WTC11 (cell line): Measurements from ENCODE around the gene BCAP29. TPM values are rescaled to one million over a fixed set of nuclear protein-coding genes. Genes with fewer than 3 reads are reported as not detected.

Source experiments
- ATF1 ChIP-seq: sonication (generic); formaldehyde crosslinking; IDR thresholded peaks from 2 replicates; pipeline ENCODE4 v1.8.1; 2023; ENCODE audit warnings: mild to moderate bottlenecking, moderate library complexity, missing genetic modification reagents
- CBFB ChIP-seq: sonication (generic); formaldehyde crosslinking; IDR thresholded peaks from 2 replicates; pipeline ENCODE4 v1.8.1; 2022; ENCODE audit warnings: mild to moderate bottlenecking, low read depth, missing genetic modification reagents
- NFATC4 ChIP-seq: fragments of 250-450 bp; sonication (Bioruptor Pico); IDR thresholded peaks from 2 replicates; pipeline ENCODE4 v1.9.0; 2021; ENCODE audit warnings: mild to moderate bottlenecking
- NFE2L1 ChIP-seq: sonication (generic); formaldehyde crosslinking; IDR thresholded peaks from 2 replicates; pipeline ENCODE4 v1.8.1; 2023; ENCODE audit warnings: missing genetic modification reagents
- OVOL2 ChIP-seq: fragments of 250-450 bp; sonication (Bioruptor Pico); IDR thresholded peaks from 2 replicates; pipeline ENCODE4 v1.9.0; 2021; ENCODE audit warnings: mild to moderate bottlenecking, borderline replicate concordance
- RORB ChIP-seq: fragments of 250-450 bp; sonication (Bioruptor Pico); IDR thresholded peaks from 2 replicates; pipeline ENCODE4 v1.9.0; 2021; ENCODE audit warnings: mild to moderate bottlenecking
- ZBTB21 ChIP-seq: sonication (generic); formaldehyde crosslinking; IDR thresholded peaks from 2 replicates; pipeline ENCODE4 v1.8.1; 2023; ENCODE audit warnings: mild to moderate bottlenecking, missing genetic modification reagents, borderline replicate concordance
- ZNF138 ChIP-seq: sonication (generic); formaldehyde crosslinking; conservative IDR thresholded peaks from 2 replicates; pipeline ENCODE4 v1.8.1; 2022; ENCODE audit warnings: mild to moderate bottlenecking, moderate library complexity, missing genetic modification reagents
- ZNF232 ChIP-seq: sonication (generic); formaldehyde crosslinking; IDR thresholded peaks from 2 replicates; pipeline ENCODE4 v1.8.0; 2022; ENCODE audit warnings: mild to moderate bottlenecking, missing genetic modification reagents
- ZNF317 ChIP-seq: sonication (generic); formaldehyde crosslinking; IDR thresholded peaks from 2 replicates; pipeline ENCODE4 v1.8.1; 2023; ENCODE audit warnings: low read depth, mild to moderate bottlenecking, moderate library complexity, missing genetic modification reagents, borderline replicate concordance
- ZNF671 ChIP-seq: fragments of 250-450 bp; sonication (Bioruptor Pico); IDR thresholded peaks from 2 replicates; pipeline ENCODE4 v1.8.0; 2021; ENCODE audit warnings: mild to moderate bottlenecking
- total RNA-seq: library from RNA; stranded (reverse); gene quantifications from 3 replicates; pipeline ENCODE4 v1.2.3, GENCODE V29; 2021
- TF ChIP-seq, protein P1 (sequence below): sonication (generic); formaldehyde crosslinking; IDR thresholded peaks from 2 replicates; pipeline ENCODE4 v1.8.0; 2022; ENCODE audit warnings: missing genetic modification reagents
- TF ChIP-seq, protein P2 (sequence below): sonication (generic); formaldehyde crosslinking; IDR thresholded peaks from 2 replicates; pipeline ENCODE4 v1.8.1; 2023; ENCODE audit warnings: mild to moderate bottlenecking, missing genetic modification reagents
- TF ChIP-seq, protein P3 (sequence below): fragments of 200-600 bp; IDR thresholded peaks from 2 replicates; pipeline ENCODE4 v1.8.0; 2022; ENCODE audit warnings: antibody characterized with exemption
- TF ChIP-seq, protein P4 (sequence below): fragments of 250-450 bp; sonication (Bioruptor Pico); conservative IDR thresholded peaks from 2 replicates; pipeline ENCODE4 v1.9.0; 2021; ENCODE audit warnings: mild to moderate bottlenecking
- TF ChIP-seq, protein P5 (sequence below): sonication (generic); formaldehyde crosslinking; IDR thresholded peaks from 2 replicates; pipeline ENCODE4 v1.8.0; 2023; ENCODE audit warnings: mild to moderate bottlenecking, missing genetic modification reagents
- TF ChIP-seq, protein P6 (sequence below): sonication (generic); formaldehyde crosslinking; IDR thresholded peaks from 2 replicates; pipeline ENCODE4 v1.8.0; 2022; ENCODE audit warnings: mild to moderate bottlenecking, missing genetic modification reagents

The BCAP29 gene
- total RNA-seq, 1 experiment from 2014 or later = 14.5 TPM

DNA sequence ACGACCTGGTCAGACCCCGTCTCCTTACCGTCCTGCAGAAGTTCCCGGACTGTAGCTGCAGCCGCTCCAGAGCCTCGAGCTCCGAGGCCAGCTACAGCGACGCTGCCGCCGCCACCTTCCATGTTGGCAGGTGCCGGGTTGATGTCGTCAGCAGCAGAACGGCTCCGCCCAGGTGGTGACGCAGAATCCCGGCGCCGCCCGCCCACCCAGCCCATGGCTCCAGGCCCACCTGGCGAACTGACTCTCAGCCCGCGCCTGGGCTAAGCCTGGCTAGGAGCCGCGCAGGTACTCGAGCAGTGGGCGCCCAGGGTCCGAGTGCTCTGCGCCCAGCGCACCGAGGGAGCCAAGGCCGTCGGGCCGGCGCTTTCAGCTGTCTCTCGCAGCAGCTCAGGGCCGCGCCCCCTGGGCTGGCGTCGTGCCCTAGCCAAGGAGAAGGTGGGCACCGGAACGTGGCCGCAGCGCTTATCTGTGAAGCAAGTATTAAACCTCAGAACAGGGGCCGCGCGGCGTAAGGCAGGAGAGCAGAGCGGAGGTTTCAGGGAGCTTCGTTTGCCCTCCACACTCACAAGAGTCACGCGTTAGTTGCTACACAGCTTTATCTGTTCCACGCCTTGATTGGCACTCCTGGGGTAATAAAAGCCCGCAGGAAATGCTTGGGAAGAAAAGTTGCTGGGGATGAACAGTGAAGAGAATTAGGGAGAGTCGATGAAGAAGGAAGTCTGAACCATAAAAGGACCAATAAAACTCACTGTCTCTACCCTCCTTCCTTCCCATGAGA, 16.1 kb upstream of the BCAP29 start, which contains the start of the genes COG5 and DUS4L (continued):
- TF ChIP-seq, protein P1, sequence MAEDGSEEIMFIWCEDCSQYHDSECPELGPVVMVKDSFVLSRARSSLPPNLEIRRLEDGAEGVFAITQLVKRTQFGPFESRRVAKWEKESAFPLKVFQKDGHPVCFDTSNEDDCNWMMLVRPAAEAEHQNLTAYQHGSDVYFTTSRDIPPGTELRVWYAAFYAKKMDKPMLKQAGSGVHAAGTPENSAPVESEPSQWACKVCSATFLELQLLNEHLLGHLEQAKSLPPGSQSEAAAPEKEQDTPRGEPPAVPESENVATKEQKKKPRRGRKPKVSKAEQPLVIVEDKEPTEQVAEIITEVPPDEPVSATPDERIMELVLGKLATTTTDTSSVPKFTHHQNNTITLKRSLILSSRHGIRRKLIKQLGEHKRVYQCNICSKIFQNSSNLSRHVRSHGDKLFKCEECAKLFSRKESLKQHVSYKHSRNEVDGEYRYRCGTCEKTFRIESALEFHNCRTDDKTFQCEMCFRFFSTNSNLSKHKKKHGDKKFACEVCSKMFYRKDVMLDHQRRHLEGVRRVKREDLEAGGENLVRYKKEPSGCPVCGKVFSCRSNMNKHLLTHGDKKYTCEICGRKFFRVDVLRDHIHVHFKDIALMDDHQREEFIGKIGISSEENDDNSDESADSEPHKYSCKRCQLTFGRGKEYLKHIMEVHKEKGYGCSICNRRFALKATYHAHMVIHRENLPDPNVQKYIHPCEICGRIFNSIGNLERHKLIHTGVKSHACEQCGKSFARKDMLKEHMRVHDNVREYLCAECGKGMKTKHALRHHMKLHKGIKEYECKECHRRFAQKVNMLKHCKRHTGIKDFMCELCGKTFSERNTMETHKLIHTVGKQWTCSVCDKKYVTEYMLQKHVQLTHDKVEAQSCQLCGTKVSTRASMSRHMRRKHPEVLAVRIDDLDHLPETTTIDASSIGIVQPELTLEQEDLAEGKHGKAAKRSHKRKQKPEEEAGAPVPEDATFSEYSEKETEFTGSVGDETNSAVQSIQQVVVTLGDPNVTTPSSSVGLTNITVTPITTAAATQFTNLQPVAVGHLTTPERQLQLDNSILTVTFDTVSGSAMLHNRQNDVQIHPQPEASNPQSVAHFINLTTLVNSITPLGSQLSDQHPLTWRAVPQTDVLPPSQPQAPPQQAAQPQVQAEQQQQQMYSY (CRISPR knock-in tag) = no peak
- TF ChIP-seq ZBTB21 (CRISPR knock-in tag) (no peak), ZNF138 (no peak), NFATC4 (CRISPR knock-in tag) (no peak), ZNF317 (CRISPR knock-in tag) (no peak), RORB (CRISPR knock-in tag) (no peak), ATF1 (CRISPR knock-in tag) (no peak; the same call in 1 of the 2 replicates), OVOL2 (CRISPR knock-in tag) (no peak), ZNF232 (CRISPR knock-in tag) (peak; percentile 83), NFE2L1 (CRISPR knock-in tag) (0 out of 2 replicates have a peak, but pooled peaks have one; percentile 36), CBFB (CRISPR knock-in tag) (no peak), ZNF671 (CRISPR knock-in tag) (no peak)
- TF ChIP-seq, protein P2, sequence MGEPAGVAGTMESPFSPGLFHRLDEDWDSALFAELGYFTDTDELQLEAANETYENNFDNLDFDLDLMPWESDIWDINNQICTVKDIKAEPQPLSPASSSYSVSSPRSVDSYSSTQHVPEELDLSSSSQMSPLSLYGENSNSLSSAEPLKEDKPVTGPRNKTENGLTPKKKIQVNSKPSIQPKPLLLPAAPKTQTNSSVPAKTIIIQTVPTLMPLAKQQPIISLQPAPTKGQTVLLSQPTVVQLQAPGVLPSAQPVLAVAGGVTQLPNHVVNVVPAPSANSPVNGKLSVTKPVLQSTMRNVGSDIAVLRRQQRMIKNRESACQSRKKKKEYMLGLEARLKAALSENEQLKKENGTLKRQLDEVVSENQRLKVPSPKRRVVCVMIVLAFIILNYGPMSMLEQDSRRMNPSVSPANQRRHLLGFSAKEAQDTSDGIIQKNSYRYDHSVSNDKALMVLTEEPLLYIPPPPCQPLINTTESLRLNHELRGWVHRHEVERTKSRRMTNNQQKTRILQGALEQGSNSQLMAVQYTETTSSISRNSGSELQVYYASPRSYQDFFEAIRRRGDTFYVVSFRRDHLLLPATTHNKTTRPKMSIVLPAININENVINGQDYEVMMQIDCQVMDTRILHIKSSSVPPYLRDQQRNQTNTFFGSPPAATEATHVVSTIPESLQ (CRISPR knock-in tag) = no peak
- TF ChIP-seq, protein P3, sequence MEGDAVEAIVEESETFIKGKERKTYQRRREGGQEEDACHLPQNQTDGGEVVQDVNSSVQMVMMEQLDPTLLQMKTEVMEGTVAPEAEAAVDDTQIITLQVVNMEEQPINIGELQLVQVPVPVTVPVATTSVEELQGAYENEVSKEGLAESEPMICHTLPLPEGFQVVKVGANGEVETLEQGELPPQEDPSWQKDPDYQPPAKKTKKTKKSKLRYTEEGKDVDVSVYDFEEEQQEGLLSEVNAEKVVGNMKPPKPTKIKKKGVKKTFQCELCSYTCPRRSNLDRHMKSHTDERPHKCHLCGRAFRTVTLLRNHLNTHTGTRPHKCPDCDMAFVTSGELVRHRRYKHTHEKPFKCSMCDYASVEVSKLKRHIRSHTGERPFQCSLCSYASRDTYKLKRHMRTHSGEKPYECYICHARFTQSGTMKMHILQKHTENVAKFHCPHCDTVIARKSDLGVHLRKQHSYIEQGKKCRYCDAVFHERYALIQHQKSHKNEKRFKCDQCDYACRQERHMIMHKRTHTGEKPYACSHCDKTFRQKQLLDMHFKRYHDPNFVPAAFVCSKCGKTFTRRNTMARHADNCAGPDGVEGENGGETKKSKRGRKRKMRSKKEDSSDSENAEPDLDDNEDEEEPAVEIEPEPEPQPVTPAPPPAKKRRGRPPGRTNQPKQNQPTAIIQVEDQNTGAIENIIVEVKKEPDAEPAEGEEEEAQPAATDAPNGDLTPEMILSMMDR = no peak
- TF ChIP-seq, protein P4, sequence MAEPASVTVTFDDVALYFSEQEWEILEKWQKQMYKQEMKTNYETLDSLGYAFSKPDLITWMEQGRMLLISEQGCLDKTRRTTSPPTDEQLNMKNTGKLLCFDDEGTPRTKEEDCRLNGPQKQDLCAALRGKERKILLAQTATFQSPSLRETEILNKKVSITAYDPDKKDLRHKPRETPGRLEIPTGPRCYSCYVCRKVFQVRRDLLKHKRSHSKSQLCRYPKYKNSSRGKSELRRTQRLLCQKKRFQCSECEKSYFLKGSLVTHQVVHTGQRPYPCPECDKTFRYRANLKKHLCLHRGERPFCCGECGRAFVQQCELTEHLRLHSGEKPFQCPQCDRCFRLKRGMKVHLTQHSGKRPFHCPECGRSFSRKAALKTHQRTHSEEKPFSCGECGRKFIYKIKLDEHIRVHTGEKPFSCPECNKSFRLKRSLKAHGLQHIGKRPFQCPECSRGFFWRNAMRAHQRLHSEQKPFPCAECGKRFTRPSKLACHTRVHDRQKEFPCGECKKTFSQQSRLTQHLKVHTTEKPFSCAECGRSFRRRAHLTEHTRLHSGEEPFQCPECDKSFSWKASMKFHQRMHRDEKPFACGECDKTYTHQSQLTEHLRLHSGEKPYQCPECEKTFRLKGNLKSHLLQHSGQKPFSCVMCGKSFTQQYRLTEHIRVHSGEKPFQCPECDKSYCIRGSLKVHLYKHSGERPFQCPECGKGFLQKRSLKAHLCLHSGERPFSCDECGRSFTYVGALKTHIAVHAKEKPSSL = no peak
- TF ChIP-seq, protein P5, sequence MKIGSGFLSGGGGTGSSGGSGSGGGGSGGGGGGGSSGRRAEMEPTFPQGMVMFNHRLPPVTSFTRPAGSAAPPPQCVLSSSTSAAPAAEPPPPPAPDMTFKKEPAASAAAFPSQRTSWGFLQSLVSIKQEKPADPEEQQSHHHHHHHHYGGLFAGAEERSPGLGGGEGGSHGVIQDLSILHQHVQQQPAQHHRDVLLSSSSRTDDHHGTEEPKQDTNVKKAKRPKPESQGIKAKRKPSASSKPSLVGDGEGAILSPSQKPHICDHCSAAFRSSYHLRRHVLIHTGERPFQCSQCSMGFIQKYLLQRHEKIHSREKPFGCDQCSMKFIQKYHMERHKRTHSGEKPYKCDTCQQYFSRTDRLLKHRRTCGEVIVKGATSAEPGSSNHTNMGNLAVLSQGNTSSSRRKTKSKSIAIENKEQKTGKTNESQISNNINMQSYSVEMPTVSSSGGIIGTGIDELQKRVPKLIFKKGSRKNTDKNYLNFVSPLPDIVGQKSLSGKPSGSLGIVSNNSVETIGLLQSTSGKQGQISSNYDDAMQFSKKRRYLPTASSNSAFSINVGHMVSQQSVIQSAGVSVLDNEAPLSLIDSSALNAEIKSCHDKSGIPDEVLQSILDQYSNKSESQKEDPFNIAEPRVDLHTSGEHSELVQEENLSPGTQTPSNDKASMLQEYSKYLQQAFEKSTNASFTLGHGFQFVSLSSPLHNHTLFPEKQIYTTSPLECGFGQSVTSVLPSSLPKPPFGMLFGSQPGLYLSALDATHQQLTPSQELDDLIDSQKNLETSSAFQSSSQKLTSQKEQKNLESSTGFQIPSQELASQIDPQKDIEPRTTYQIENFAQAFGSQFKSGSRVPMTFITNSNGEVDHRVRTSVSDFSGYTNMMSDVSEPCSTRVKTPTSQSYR (CRISPR knock-in tag) = no peak; the same call in 1 of the 2 replicates
- TF ChIP-seq, protein P6, sequence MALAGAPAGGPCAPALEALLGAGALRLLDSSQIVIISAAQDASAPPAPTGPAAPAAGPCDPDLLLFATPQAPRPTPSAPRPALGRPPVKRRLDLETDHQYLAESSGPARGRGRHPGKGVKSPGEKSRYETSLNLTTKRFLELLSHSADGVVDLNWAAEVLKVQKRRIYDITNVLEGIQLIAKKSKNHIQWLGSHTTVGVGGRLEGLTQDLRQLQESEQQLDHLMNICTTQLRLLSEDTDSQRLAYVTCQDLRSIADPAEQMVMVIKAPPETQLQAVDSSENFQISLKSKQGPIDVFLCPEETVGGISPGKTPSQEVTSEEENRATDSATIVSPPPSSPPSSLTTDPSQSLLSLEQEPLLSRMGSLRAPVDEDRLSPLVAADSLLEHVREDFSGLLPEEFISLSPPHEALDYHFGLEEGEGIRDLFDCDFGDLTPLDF = peak; percentile 46; the same call in 1 of the 2 replicates
